A549 treated with dexamethasone at 1 μM for 4 hours (cell line): Measurements from ENCODE around the gene SLAIN1. TPM values are rescaled to one million over a fixed set of nuclear protein-coding genes. Genes with fewer than 3 reads are reported as not detected.

Source experiments
- total RNA-seq: library from RNA; stranded (reverse); fragments of 200-300 nt; extraction: Qiagen RNA extraction; gene quantifications from 5 replicates; pipeline ENCODE4 v1.2.3, GENCODE V29; 2022

The SLAIN1 gene
- total RNA-seq, result 0.39 to 0.71 TPM (median 0.57 TPM) in 5 replicates

GRCh38 chr13:77697217-77698103, at the start of gene SLAIN1:
TSS of gene SLAIN1 (plus strand) at chr13:77697687. CDS start at chr13:77697914, 227 bp downstream.

Other genes with a start within 250 kb of the SLAIN1 start
- 0.88 to 1.6 TPM (median 1.2 TPM) in 5 replicates for gene SCEL, start 162.0 kb upstream of the SLAIN1 start, total RNA-seq
- not detected in 5 replicates for gene EDNRB, start 221.1 kb downstream of the SLAIN1 start, total RNA-seq